ENCODE results near the gene KLF7. TPM values are rescaled to one million over a fixed set of nuclear protein-coding genes. Genes with fewer than 3 reads are reported as not detected.

KLF7 gene
- total RNA-seq, 1 experiment from 2014 or later: 32.2 TPM

GRCh38 chr2:207091176-207091575 is 74.6 kb downstream of the KLF7 start:
- WGBS (ENCODE audit: extremely low coverage, insufficient read length, low lambda C conversion rate): no CpG with 5 or more reads among the region's 2 CpGs
- H4K20me1 ChIP-seq (ENCODE audit: control insufficient read depth, insufficient read depth, insufficient read length): no peaks in the 10 kb centered on the region
- H3K56ac ChIP-seq (ENCODE audit: insufficient read length, low read depth, low read length): no peak overlapping the region
- no peaks in the 10 kb centered on the region for H3K27me3 ChIP-seq (ENCODE audit: insufficient read depth, low read length)
- no peak overlapping the region for H3K4me2 ChIP-seq (ENCODE audit: insufficient read depth, insufficient read length, low read length)
- H3K23me2 ChIP-seq (ENCODE audit: insufficient read length, low read depth, low read length, poor library complexity, severe bottlenecking): no peaks in the 10 kb centered on the region
- H3K23ac ChIP-seq (ENCODE audit: insufficient read length, low read depth, low read length): no peak overlapping the region
- H4K8ac ChIP-seq (replicated peaks; ENCODE audit: insufficient read length, low read depth, low read length): no peak overlapping the region
- no peak overlapping the region for H2BK15ac ChIP-seq (ENCODE audit: low read depth, low read length)
- H3K9me3 Mint-ChIP-seq: no peaks in the 10 kb centered on the region
- no peaks in the 10 kb centered on the region for H3K9me3 ChIP-seq (ENCODE audit: control insufficient read depth, low read depth, low read length)
- H3K14ac ChIP-seq (ENCODE audit: insufficient read depth, low read length): no peak overlapping the region
- H3K79me2 ChIP-seq (ENCODE audit: insufficient read depth, low read length): peaks cover 3% of the 10 kb centered on the region; the same call in 1 of the 2 replicates
- DNase-seq: no peak
- peak overlapping the region in 1 of 3 experiments; percentile 72; a peak in 2 of 7 replicates for H3K27ac Mint-ChIP-seq
- no peak overlapping the region for H3K9ac ChIP-seq (ENCODE audit: extremely low read depth, insufficient read length, low read length)
- no peaks in the 10 kb centered on the region for H3K79me1 ChIP-seq (ENCODE audit: insufficient read depth, low read depth, low read length, poor library complexity, severe bottlenecking)
- H2BK5ac ChIP-seq (ENCODE audit: insufficient read length, low read length): no peak overlapping the region
- no peaks in the 10 kb centered on the region for H3K27me3 Mint-ChIP-seq (ENCODE audit: low read depth)
- no peak overlapping the region for H2BK12ac ChIP-seq (ENCODE audit: insufficient read length, low read depth, low read length)
- H3K27ac ChIP-seq (ENCODE audit: insufficient read length, low read depth, low read length): no peak overlapping the region
- no peak overlapping the region for H4K91ac ChIP-seq (ENCODE audit: insufficient read length, low read depth, low read length)
- peaks cover 22% of the 10 kb centered on the region for H3K4me1 ChIP-seq (ENCODE audit: insufficient read depth, low read length)
- H2AK5ac ChIP-seq (ENCODE audit: insufficient read length, low read length): no peak overlapping the region
- no peak overlapping the region for H4K5ac ChIP-seq (ENCODE audit: insufficient read length, low read depth, low read length)
- H3K4me1 Mint-ChIP-seq: peaks cover 63 to 72% of the 10 kb centered on the region in 2 experiments
- no peak overlapping the region for H3K18ac ChIP-seq (ENCODE audit: insufficient read length, low read depth, low read length)
- no peak overlapping the region for H2BK20ac ChIP-seq (ENCODE audit: low read depth, low read length, poor library complexity, severe bottlenecking)
- no peak overlapping the region for H3T11ph ChIP-seq (ENCODE audit: low read length)
- no peak for TF ChIP-seq CTCF (conservative IDR thresholded peaks at IDR 0.05)
- H3K36me3 Mint-ChIP-seq (ENCODE audit: insufficient read depth in 1 of 3, low read depth in 3 of 3): peaks cover 8 to 15% (median 13%) of the 10 kb centered on the region in 3 experiments
- H3K4ac ChIP-seq (ENCODE audit: low read depth, low read length): no peak overlapping the region
- no peak overlapping the region for H2BK120ac ChIP-seq (ENCODE audit: low read depth, low read length, poor library complexity, severe bottlenecking)
- no peak overlapping the region for H3K4me3 Mint-ChIP-seq
- H2AFZ ChIP-seq (ENCODE audit: low read length): no peak overlapping the region
